HG03457 (cell line): ENCODE results near the gene THSD7B.
"Not testable (repeated sequence)": the region's sequence is repeated elsewhere in the genome, so short reads cannot be mapped to it uniquely, and the experiment has no call there.

Experiments used
- ATAC-seq: cut with Tn5 transposase; IDR thresholded peaks from one replicate; pipeline ENCODE4 v1.9.1; 2021; ENCODE audit warnings: moderate number of reproducible peaks; ENCODE audit not compliant: unreplicated experiment

Gene THSD7B

DNA sequence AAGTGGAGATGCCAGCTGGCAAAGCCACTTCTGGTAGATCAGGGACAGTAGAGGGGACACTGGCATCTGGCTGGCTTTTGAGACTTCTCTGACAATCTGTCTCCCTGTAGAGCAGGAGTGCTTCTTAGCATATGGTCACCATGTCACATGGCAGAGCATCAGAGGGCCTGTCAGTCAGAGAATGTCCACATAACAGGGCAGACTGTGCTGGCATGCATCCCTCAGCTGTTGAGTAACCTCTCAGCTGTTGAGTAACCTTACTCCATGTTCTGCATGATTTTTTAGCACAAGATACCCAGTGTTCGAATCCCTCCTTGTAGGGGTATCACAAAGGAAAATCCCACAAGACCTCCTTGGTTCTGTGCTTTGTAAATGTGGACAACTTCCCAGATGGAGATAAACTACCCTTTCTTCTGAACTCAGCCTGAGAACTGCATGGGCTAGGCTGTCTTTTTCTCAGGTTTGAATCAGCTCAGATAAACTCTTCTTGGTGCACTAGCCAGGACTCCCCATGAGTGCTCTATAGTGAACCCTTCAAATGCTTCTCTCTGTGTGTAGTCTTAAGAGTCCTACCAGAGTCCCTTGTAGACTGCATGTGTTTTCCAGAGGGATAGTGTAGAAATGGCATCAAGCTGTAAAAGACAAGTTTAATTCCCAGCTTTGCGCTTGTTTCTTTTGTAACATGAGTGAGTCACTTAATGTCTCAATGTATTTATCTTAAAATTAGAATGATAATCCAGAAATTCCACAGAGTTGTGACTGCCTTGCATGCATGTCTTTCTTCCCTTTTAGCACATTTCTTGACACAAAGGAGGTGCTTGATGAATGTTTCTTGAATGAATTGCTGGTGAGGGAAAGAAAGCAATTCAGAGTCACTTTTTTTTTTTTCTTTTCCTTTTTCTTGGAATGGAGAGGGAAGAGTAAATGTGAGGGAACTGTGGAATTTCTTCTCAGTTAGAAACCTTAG, 756.6 kb downstream of the THSD7B start:
- ATAC-seq: no peak

DNA sequence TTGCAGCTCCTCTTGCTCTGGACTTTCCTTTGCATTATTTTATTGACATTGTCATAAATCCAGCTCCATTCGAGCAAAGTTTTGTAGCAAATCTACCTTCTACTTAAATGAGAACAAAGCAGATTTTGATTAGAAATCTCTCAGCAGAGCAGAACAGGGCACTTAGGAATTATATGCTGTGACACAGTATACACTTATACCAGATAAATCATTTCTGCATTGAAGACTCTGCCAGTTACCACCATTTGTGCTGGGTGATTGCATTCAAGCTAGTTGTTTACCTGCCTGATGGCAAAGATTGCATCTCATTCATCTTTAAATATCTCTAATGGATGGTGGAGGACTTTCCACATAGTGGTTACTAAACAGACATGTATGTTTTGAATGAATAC, 757.3 kb downstream of the THSD7B start:
- ATAC-seq: no peak

DNA sequence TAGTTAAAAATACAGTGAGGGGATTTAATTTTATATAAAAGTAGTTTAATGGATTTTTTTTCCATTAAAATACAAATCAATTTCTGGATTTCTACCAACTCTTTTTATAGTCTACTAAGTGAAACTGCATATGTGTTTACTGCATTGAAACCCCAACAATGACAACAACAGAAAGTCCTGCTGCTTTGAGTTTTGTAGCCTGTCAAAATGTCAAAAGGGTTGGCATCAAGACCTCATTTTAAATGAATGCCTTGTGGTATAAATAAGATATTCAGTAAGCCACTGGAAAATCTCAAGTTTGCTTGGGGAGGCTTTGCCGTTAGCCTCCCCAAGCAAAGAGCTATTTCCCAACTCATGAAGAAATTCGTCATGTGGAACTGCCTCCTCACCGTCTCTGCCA, 758.6 kb downstream of the THSD7B start:
- ATAC-seq: no peak

DNA sequence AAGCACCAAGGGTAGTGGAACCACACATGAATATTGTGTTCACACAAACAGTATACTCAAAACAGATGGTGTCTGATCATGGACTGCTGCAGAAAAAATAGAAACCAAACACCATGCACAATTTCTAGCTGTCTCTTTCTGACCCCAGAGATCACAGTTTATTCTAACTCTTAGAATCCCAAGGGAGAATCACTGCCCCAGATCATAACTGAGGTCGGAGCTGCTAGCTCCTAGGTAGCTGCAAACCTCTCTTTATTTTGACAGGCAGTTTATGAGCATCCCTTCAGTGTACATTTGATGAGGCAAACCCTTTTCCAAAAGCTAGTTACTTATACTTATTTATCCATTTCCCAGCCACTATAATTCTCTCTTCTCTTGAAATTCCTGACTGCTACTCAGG, 759.8 kb downstream of the THSD7B start:
- no peak for ATAC-seq

DNA sequence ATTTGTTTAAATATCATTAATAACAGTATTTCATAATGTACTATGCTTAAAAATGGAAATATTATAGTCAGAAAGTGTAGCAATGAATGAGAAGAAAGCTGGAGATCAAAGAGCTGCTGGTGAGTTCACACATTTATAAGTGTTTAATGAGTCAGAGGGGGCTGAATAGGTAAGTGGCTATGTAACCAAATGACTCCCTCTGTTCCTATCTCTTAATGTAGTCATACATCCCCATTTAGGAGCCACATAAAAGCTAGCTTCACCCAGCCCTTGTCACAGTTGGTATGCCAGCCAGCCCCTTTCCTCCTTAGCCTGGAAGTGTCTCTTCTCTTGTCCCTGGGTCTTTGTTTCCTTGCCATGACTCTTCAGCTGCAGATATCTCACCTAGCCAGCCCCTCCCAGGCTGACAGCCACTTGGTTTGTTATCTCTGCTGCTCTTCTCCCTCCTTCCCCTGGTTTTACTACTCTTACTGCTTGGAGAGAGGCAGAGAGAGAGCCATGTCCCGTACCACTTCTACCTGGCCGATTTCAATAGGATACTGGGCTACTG, 760.4 kb downstream of the THSD7B start:
- no peak for ATAC-seq

DNA sequence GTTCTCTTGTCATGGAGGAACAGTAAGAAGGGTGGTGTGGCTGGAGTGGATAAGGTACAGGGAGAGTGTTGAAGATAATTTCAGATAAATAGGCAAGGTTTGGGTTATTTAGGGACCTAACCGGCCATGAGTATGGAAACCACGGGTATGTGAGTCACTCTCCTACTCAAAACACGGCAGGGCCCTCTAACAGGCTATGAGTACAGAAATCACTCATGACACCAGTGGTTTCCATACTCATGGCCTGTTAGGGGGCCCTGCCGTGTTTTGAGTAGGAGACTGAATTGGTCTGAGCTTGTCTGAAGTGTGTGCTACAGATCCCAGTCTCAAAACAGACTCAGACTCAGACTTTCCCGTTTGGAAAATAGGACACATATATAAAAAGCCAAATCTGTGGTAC, 770.6 kb downstream of the THSD7B start:
- no peak for ATAC-seq

DNA sequence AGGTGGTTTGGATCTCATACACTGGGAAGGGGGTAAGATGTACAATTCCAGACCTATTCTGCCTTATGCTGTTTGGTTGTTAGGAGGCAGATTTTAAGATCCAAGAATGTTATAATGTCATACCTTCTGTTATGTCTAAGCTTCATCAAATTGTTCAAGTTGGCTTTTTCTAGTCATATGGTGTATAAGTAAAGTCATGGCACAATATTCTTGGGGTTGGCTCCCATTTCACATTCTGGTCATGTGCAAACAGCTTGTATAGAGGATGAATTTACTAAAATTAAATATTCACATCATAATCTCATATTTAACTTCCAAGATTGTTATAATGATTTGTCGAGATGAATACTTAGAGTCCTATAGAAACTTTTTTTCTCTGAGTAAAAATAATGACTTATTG, 774.0 kb downstream of the THSD7B start:
- ATAC-seq: no peak

DNA sequence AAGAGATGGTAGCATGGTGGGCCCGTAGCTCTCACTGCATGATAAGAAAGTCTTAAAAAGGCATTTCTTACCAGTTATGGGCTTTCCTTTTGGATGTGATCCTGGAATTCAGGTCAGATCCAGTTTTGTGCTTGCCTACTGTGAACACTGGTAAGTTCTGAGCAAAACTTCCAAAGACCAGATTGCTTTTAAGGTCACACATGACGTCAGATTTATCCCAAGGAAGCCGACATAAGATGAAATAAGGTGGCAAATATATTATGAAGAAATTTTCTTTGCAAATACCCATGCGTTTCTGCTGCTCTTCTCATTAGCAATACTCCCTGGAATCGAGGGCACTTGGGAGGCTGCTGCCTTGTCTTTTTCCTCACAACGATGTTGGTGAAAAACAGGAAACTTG, 782.5 kb downstream of the THSD7B start:
- no peak for ATAC-seq

DNA sequence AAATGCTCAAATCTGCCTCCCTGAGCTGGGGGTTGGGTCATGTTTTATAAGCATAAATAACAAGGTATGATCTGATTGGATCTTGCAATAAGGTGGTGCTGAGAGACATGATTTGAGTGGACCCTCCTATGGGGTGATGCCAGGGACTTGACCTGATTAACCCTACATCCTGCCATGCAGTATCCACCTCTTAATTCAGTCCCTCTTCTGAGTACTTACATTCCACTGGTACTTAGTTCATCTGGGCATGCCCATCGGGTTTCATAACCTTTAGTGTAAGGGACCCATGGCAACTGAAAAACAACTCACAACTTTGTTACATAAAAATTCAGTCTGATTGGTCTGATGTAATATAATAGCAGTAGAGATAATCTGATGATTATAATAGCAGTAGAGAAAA, 801.0 kb downstream of the THSD7B start:
- no peak for ATAC-seq

DNA sequence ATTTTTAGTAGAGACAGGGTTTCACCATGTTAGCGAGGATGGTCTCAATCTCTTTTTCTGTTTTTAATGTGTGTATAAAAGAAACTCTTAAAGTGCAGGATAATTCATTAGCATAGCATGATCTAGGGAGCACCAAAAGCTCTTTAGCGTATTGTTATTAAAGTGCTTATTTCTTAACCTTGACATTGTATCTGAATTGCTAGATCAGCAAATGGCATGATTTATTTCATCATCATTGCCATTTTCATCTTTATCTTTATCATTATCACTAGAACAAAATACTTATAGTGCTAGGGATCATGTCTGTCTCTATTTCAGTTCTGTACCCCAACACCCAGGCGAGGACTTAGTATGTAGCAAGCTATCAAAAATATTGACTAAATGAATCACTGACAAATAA, 805.1 kb downstream of the THSD7B start:
- no peak for ATAC-seq

DNA sequence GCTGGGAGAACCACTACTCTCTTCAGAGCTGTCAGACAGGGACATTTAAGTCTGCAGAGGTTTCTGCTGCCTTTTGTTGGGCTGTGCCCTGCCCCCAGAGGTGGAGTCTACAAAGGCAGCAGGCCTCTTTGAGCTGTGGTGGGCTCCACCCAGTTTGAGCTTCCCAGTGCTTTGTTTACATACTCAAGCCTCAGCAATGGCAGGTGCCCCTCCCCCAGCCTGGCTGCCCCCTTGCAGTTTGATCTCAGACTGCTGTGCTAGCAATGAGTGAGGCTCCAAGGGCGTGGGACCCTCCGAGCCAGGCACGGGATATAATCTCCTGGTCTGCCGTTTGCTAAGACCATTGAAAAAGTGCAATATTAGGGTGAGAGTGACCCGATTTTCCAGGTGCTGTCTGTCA, 822.5 kb downstream of the THSD7B start:
- not testable (repeated sequence) for ATAC-seq

DNA sequence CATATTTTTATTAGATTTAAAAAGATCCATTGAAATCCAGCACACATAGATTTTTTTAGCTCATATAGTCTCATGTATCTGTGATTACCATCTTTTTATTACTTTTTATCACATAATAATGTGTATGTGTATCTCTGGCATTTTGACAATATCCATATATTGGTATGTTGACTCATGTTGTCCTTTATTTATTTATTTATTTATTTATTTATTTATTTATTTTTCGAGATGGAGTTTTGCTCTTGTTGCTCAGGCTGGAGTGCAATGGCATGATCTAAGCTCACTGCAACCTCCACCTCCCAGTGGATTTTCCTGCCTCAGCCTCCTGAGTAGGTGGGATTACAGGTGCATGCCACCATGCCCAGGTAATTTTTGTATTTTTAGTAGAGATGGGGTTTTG, 823.2 kb downstream of the THSD7B start:
- ATAC-seq: not testable (repeated sequence)

DNA sequence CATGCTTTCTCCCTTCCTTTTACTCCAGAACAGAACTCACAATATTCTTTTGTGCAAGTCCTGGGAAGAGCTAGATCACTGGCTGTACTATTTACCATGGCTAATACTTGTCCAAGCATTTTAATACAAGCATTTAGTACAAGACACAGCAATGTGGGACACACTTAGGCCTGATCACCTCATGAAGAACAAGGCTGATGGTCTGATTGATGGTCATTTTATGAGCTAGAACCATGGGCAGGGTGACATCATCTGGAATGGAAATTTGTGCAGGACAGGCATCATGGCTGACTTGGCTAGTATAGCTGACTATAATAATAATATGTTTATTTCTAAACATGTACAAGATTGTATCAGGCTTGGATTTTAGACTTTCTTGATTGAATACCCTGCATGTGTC, 824.8 kb downstream of the THSD7B start:
- no peak for ATAC-seq

DNA sequence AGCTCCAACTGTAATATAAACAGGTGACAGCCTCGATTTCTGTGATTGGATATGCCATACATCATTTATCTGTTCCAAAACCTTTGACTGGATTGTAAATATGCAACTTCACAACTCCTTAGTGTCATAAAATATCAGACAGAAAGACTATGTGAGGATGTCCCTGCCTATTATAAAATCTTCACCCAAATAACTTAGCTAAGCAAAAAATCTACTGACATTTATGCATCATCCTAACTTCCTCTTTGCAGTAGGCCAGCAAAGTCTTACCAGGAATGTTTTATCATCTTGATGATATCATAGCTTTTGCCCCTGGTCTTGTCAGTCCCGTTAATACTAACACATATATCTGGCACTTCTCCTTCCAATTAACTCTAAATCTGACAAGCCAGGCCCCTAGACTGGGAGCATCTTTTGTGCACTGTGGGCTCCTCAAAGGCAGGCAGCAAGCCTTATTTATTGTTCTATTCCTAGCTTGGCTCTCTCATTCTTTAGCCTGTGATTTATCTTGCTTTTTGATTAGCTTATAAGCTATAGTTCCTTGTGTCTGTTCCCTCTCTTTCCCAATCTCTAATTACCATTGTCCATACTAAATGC, 842.5 kb downstream of the THSD7B start:
- no peak for ATAC-seq

DNA sequence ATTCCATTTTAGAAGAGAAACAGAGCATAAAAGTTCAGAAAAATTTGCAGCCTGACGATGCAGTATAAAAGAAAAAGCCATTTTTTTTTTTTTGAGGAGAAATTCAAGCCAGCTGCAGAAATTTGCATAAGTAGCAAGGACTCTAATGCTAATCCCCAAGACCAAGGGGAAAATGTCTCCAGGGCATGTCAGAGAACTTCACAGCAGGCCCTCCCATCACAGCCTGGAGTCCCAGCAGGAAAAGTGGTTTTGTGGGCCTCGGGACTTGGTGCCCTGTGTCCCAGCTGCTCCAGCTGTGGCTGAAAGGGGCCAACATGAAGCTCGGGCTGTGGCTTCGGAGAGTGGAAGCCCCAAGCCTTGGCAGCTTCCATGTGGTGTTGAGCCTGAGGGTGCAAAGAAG, 873.6 kb downstream of the THSD7B start:
- ATAC-seq: no peak

DNA sequence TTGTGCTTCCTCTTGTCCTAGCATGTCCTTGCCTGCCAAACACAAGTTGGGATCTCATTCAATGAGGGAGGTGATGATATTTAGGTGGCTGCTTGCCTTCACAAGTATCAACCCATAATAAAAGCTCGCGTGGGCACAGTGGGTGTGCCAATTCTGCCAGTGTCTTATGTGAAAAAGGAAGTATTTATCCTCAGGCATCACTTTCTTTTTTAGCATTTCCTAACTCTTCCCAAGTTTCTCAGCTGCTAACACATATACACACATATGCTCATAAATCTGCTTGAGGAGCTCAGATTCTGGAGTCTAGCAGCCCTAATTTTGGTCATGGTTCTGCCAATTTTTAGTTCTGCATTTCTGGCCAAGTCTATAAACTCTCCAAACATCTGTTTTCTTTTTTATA, 879.4 kb downstream of the THSD7B start:
- no peak for ATAC-seq

DNA sequence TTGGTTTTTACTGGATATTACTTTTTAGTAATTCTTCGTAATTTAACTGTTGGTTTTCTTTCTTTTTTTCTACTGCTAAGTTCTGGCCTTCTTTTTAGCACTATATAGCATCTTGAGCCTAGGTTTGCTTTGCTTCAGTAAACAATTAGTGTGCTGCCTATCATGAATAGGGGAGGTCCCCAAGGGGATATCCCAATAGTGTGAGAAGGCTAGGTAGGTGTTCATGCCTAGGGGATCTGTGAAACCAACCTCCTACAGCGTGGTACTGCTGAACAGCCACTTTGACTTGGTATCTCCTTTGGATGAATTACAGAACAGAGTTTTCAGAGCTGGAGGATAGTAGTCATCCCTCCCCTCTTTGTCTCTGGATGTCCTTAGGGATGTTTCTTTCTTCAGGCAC, 888.7 kb downstream of the THSD7B start:
- no peak for ATAC-seq

DNA sequence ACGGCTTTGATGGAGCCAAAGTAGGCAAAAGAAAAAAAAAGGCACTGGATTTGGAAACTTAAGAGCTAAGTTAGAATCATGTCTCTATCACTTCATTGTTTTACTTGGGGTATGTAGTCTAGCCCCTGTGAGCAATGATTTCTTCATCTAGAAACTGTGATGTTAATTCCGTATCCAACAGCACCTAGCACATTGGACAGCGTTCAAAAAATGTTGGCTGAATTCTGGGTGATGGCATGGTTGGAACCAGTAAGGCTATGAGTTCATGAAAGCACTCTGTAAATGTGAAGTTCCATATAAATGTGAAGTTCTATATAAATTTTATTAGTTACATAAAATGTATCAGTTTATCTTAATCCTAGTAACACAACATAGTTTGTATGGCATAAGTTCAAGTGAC, 890.5 kb downstream of the THSD7B start:
- no peak for ATAC-seq

DNA sequence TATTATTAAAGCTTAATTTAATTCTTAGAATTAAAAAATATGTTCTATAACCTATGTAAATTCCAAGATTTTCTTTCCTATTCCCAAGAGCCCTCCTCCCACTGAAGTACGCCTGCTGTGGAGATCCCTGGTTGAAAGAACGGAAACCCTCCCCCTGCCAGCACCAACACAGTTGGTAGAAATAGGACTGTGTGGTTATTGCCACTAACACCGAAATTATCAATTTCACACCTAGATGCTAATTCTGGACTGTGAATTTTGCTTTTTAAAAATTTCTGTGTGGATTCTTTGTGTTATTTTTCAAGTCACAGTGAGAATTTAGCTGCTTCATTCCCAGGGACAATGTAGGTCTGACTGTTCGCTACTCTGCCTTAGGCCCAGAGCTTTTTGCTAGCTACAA, 893.1 kb downstream of the THSD7B start:
- ATAC-seq: no peak

DNA sequence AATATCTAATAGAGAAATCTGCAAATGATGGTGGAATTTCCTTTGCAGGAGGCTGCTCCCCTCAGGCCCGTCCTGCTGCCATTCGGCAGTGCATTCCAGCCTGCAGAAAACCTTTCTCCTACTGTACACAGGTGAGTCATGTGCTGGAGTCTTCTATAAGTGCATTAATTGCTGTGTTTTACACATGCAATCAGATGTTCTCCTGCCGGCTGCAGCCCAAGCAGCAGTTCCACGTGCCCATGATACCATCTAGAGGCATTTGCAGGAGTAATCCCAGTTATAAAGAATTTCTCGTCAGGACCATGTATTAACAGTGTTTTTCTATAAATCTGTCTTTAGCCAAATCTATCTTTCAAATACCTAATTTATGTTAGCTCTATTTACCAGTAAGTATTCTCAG, 894.3 kb downstream of the THSD7B start:
- ATAC-seq: no peak

DNA sequence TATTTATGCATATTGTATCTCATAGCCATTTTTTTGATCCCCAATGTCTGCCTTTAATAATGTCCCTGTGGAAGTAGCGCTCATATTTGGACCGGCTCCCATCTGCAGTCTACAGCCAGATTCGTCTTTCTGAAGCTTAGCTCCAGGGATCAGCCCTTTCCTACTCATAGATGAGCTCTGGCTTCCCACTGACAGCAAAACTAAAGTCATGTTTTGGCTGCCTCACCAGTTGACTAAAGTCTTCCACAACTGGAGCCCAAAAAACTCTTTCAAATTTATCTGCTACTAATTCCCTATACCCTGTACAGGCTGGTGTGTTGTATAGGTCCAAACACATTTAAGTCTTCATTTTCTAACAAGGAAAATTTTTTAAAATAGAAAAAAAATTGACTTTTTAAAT, 904.8 kb downstream of the THSD7B start:
- ATAC-seq: no peak

DNA sequence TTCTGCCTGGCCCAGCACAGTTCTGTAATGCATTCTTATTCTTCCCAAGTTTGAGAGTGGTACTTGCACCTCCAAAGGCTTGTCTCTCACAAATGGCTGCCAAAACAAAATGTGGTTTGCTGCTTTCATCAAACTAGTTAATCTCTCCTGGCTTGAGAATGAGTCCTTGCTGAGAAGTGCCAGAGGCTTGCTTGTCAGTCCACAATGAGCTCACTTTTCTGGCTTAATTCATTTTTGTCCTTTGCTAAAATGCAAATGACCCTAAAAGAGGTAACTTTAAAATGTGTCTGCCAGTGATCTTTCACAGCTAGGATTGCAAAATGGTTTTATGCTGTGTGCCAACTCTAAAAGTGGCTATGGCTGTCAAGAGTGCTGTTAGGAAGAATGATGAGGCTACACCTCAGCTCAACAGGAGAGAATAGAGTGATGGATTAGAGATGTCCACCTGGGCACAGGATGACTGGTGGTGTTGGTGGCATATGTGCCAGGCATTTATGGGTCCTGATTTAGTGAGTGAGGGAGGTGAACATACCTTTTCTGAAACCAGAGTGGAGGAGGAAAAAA, 907.7 kb downstream of the THSD7B start:
- no peak for ATAC-seq
